ENCODE results near the gene PARS2.
A peak's percentile ranks its signal among the peaks of the same experiment; 100 is the strongest.

PARS2 gene

DNA sequence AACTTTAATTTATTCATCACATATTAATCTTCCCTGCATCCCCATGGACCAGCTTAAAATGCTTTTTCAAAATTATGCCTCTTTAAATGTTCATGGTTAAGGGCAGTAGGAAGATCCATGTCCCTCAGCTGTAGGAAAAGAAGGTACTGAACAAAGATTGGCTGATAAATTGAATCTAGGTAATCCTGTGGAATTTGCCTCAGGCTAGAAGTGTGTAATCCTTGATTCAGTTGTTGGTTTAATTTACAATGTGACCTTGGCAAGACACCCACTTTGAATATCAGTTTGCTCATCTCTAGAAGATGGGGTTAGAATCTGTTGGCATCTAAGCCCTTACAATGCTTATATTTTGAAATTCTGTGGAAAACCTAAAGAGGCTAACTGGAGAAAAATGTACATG lies 42.6 kb downstream of the PARS2 start:
- DNase-seq: no peak

- no peak for DNase-seq
Observed at GRCh38 chr1:54716299-54717047, 47.9 kb downstream of the PARS2 start.

GRCh38 chr1:54715493-54716298 lies 48.6 kb downstream of the PARS2 start, which contains the start of gene TTC4:
TTC4 (plus strand) TSS chr1:54715861; CDS start chr1:54715909, 48 bp downstream.
- peak; percentile 65 for DNase-seq

GRCh38 chr1:54714881-54715492 lies 49.3 kb downstream of the PARS2 start:
- no peak for DNase-seq

- DNase-seq: no peak
Observed at GRCh38 chr1:54711536-54711935, 52.8 kb downstream of the PARS2 start.

DNA sequence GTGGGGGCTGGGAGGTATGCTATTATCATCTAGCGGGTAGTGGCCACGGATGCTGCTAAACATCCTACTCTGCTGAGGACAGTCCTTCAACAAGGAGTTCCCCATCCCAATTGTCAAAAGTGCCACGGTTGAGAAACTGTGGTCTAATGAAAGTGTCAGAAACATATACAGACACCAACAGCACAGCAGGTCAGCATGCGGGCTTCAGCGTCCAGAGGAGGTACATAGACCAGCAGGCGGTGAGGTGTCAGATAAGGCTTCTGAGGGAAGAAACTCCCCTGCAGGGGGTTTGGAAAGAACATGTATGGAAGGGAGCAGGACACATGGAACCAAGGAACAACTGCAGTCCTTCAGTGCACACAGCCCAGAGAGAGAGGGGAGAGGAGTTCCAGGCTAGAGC lies 53.5 kb downstream of the PARS2 start:
- no peak for DNase-seq

GRCh38 chr1:54710434-54710833 lies 53.9 kb downstream of the PARS2 start:
- no peak for DNase-seq

DNA sequence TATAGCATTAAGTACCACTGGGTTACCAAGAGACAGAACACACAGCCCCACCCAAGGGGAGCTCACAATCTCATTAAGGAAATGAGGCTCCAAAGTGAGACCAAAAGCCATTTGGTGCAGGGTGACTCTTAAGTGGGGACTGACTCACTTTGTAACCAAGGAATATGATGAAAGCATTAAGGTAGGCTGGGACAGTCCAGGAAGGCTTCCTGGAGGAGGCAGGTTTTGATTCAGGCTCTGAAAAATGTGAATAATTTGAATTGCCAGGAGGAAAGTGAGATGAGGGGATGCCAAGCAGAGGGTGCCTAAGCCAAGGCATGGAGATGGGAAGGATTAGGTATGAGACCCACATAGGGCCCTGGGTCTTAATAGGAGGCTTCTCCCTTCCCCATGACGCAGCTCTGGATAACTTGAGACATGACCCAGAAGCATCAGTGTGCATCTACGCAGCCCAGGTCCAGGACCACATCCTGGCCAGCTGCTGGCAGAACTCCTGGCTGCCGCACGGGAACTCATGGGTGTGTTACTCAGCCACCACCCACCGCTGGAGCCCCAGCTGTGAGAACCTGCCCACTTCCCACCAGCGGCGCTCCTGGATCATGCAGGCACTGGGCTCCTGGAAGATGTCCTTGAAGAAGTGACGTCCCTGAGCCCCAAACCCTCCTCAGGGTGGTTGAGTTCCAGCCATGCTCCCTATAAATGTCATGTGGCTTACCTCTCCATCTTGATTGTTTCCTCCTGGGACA lies 54.6 kb downstream of the PARS2 start:
- DNase-seq: no peak

- no peak for DNase-seq
Observed at GRCh38 chr1:54708385-54708784, 55.9 kb downstream of the PARS2 start.

Measured in NCI-H1092 treated with DMSO at 0.1 percent for 48 hours (cell line).